HL-60 (cell line): Measurements from ENCODE around the gene KAZN.

Source experiments
- GABPA ChIP-seq: IDR thresholded peaks from 2 replicates; pipeline ENCODE4 v1.6.1; 2012; ENCODE audit warnings: low read depth
- POLR2AphosphoS5 ChIP-seq: IDR thresholded peaks from 2 replicates; pipeline ENCODE4 v1.6.1; 2012; ENCODE audit warnings: low read depth
- SPI1 ChIP-seq: IDR thresholded peaks from 2 replicates; pipeline ENCODE4 v1.6.1; 2012; ENCODE audit warnings: low read depth, mild to moderate bottlenecking, borderline replicate concordance
- TF ChIP-seq, protein P1 (sequence below): IDR thresholded peaks from one replicate; pipeline ENCODE4 v1.5.1; 2011; ENCODE audit warnings: low read length, control low read depth, inconsistent platforms; ENCODE audit not compliant: insufficient read depth
- TF ChIP-seq, protein P2 (sequence below): IDR thresholded peaks from 2 replicates; pipeline ENCODE4 v1.6.1; 2012; ENCODE audit warnings: low read depth; ENCODE audit not compliant: insufficient replicate concordance

DNA sequence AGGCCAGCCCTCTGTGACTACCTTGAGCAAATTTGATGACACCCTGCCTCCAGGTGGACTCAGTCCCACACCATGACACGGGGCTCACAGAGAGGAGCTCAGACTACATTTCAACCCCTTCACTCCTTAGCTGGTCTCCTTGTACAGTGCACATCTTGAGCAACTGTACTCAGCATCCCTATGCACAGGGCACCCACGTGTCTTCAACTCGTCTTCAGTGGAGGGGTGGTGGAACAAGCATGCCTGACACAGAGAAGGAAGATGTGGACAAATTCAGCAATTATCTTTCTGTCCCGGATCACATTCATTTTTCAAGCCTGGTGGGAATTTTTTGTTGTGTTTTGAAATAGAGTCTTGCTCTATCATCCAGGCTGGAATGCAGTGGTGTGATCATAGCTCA is 213.7 kb downstream of the KAZN start:
- TF ChIP-seq, protein P1, sequence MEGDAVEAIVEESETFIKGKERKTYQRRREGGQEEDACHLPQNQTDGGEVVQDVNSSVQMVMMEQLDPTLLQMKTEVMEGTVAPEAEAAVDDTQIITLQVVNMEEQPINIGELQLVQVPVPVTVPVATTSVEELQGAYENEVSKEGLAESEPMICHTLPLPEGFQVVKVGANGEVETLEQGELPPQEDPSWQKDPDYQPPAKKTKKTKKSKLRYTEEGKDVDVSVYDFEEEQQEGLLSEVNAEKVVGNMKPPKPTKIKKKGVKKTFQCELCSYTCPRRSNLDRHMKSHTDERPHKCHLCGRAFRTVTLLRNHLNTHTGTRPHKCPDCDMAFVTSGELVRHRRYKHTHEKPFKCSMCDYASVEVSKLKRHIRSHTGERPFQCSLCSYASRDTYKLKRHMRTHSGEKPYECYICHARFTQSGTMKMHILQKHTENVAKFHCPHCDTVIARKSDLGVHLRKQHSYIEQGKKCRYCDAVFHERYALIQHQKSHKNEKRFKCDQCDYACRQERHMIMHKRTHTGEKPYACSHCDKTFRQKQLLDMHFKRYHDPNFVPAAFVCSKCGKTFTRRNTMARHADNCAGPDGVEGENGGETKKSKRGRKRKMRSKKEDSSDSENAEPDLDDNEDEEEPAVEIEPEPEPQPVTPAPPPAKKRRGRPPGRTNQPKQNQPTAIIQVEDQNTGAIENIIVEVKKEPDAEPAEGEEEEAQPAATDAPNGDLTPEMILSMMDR: no peak
- TF ChIP-seq POLR2AphosphoS5 (no peak), SPI1 (no peak), GABPA (no peak)
- TF ChIP-seq, protein P2, sequence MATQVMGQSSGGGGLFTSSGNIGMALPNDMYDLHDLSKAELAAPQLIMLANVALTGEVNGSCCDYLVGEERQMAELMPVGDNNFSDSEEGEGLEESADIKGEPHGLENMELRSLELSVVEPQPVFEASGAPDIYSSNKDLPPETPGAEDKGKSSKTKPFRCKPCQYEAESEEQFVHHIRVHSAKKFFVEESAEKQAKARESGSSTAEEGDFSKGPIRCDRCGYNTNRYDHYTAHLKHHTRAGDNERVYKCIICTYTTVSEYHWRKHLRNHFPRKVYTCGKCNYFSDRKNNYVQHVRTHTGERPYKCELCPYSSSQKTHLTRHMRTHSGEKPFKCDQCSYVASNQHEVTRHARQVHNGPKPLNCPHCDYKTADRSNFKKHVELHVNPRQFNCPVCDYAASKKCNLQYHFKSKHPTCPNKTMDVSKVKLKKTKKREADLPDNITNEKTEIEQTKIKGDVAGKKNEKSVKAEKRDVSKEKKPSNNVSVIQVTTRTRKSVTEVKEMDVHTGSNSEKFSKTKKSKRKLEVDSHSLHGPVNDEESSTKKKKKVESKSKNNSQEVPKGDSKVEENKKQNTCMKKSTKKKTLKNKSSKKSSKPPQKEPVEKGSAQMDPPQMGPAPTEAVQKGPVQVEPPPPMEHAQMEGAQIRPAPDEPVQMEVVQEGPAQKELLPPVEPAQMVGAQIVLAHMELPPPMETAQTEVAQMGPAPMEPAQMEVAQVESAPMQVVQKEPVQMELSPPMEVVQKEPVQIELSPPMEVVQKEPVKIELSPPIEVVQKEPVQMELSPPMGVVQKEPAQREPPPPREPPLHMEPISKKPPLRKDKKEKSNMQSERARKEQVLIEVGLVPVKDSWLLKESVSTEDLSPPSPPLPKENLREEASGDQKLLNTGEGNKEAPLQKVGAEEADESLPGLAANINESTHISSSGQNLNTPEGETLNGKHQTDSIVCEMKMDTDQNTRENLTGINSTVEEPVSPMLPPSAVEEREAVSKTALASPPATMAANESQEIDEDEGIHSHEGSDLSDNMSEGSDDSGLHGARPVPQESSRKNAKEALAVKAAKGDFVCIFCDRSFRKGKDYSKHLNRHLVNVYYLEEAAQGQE: no peak
